Thyroid gland (tissue), 4 donors: ENCODE data around the gene IER5L.

Source experiments
- CTCF ChIP-seq, 6 experiments: fragments of 200-600 bp in 3 of 6; fragments of 450-650 bp in 3 of 6; sonication (generic) in 3 of 6; IDR thresholded peaks; one replicate each; pipeline ENCODE4 v1.5.1; 2016 to 2019; ENCODE audit warnings: antibody characterized with exemption in 6 of 6, mild to moderate bottlenecking in 2 of 6, inconsistent platforms in 1 of 6, moderate library complexity in 1 of 6
- POLR2A ChIP-seq, 2 donors: fragments of 450-650 bp; IDR thresholded peaks; one replicate each; pipeline ENCODE4 v1.6.1; 2017; ENCODE audit warnings: antibody characterized with exemption in 2 of 2, mild to moderate bottlenecking in 2 of 2, moderate library complexity in 1 of 2

DNA sequence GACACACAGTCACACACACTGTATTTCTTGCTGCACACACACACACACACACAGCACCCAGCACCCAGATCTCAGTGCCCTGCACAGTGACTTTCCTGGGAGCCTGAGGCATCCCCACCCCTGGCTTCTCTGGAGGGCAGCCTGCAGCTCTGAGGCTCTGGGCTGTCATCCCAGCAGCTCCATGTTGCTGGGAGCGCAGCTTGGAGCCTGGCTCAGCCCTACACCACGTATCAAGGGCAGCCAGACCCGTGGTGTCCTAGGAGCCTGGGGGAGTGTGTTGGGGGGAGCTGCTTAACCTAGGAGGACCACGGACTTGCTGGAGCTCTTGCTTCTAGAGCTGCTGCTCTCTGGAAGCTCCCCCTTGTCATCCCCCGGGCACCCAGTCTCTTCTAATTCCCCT is 5.2 kb downstream of the IER5L start:
- TF ChIP-seq CTCF (IDR thresholded peaks at IDR 0.05) (no peak), POLR2A (IDR thresholded peaks at IDR 0.05) (no peak)
